Upper lobe of left lung (tissue), 6 donors: ENCODE measurements around the gene PPRC1. TPM values are rescaled to one million over a fixed set of nuclear protein-coding genes. Genes with fewer than 3 reads are reported as not detected.

Source experiments
- ATAC-seq, 2 donors: fragments of 200-7000 bp; cut with Tn5 transposase; one replicate each; pipeline ENCODE4 v1.9.1; 2022; ENCODE audit warnings: mild to moderate bottlenecking in 2 of 2, moderate library complexity in 2 of 2; ENCODE audit not compliant: low FRiP score in 2 of 2
- DNase-seq, 2 donors: peaks; one replicate each; pipeline ENCODE4 v3.0.0-alpha.2; 2019 to 2020
- H3K27ac ChIP-seq, 4 donors: fragments of 200-600 bp; sonication (generic); one replicate each; pipeline ENCODE4 v1.5.1; 2016 to 2019
- H3K27me3 ChIP-seq, 4 donors: fragments of 200-600 bp; sonication (generic); one replicate each; pipeline ENCODE4 v1.5.1; 2017 to 2019
- H3K36me3 ChIP-seq, 4 donors: fragments of 200-600 bp; sonication (generic); one replicate each; pipeline ENCODE4 v1.5.1; 2016 to 2019
- H3K4me1 ChIP-seq, 4 donors: fragments of 200-600 bp; sonication (generic); one replicate each; pipeline ENCODE4 v1.5.1; 2018 to 2019
- H3K4me3 ChIP-seq, 4 donors: fragments of 200-600 bp; sonication (generic); one replicate each; pipeline ENCODE4 v1.5.1; 2017 to 2019; ENCODE audit warnings: mild to moderate bottlenecking in 2 of 4, moderate library complexity in 1 of 4
- H3K9me3 ChIP-seq, 4 donors: fragments of 200-600 bp; sonication (generic); one replicate each; pipeline ENCODE4 v1.5.1; 2018 to 2019
- CTCF ChIP-seq, 6 experiments: fragments of 450-650 bp in 4 of 6; fragments of 200-600 bp in 2 of 6; sonication (generic) in 2 of 6; IDR thresholded peaks; one replicate each; pipeline ENCODE4 v1.5.1; 2016 to 2019; ENCODE audit warnings: antibody characterized with exemption in 6 of 6
- EP300 ChIP-seq, 4 donors: sonication (generic); formaldehyde crosslinking; IDR thresholded peaks; one replicate each; pipeline ENCODE4 v1.5.1; 2017; ENCODE audit warnings: antibody characterized with exemption in 4 of 4, control low read depth in 2 of 4
- POLR2A ChIP-seq, 4 donors: fragments of 450-650 bp; IDR thresholded peaks; one replicate each; pipeline ENCODE4 v1.5.1; 2016 to 2017; ENCODE audit warnings: antibody characterized with exemption in 4 of 4, mild to moderate bottlenecking in 2 of 4
- POLR2AphosphoS5 ChIP-seq, 2 donors: sonication (generic); formaldehyde crosslinking; IDR thresholded peaks; one replicate each; pipeline ENCODE4 v1.5.1; 2017; ENCODE audit warnings: antibody characterized with exemption in 2 of 2
- WGBS, 2 donors: methylation state at CpG; one replicate each; pipeline ENCODE4 v1.1.5; 2017 to 2018; 5-methylcytosine and 5-hydroxymethylcytosine counted together
- total RNA-seq, 6 donors: library from RNA; depleted of rRNA in 4 of 6; stranded (reverse); fragments of >200 nt in 4 of 6; gene quantifications; one replicate each; pipeline versions ENCODE4 v1.1.0 to v1.2.1, GENCODE V29; 2016 to 2021
- donor health status: DM: no; HTN: no; CAD: no; lungs with moderate emphysema.
- donor health status: DM: no; HTN: yes; CAD: no; lungs with severe emphysema.

The PPRC1 gene
- total RNA-seq, 6 donors from 2014 or later = 29.3 to 57.6 (median 40.3) TPM

- no peaks in the 10 kb centered on the region for H3K27me3 ChIP-seq
- peaks cover 3 to 10% (median 6%) of the 10 kb centered on the region in 4 donors for H3K4me1 ChIP-seq
- H3K27ac ChIP-seq = no peak overlapping the region
- ATAC-seq = no peak
- 57 to 74% methylated on average over 1 of the region's 1 CpG for WGBS, 2 donors
- H3K9me3 ChIP-seq = no peaks in the 10 kb centered on the region
- no peak overlapping the region for H3K4me3 ChIP-seq
- no peak for DNase-seq
- H3K36me3 ChIP-seq = peaks cover 8 to 15% (median 12%) of the 10 kb centered on the region in 4 donors
- no peak for TF ChIP-seq POLR2A (IDR thresholded peaks at IDR 0.05)
- TF ChIP-seq CTCF (IDR thresholded peaks at IDR 0.05) = no peak
- no peak for TF ChIP-seq POLR2AphosphoS5 (IDR thresholded peaks at IDR 0.05)
- TF ChIP-seq EP300 (IDR thresholded peaks at IDR 0.05) = no peak
Measured at GRCh38 chr10:102167861-102168260, 35.0 kb downstream of the PPRC1 start.

GRCh38 chr10:102170602-102171001 is 37.8 kb downstream of the PPRC1 start:
- H3K4me3 ChIP-seq = no peak overlapping the region
- H3K9me3 ChIP-seq = no peaks in the 10 kb centered on the region
- H3K4me1 ChIP-seq = peaks cover 3 to 10% (median 6%) of the 10 kb centered on the region in 4 donors
- H3K36me3 ChIP-seq = no peaks in the 10 kb centered on the region
- TF ChIP-seq POLR2AphosphoS5 (IDR thresholded peaks at IDR 0.05) (no peak), EP300 (IDR thresholded peaks at IDR 0.05) (no peak), POLR2A (IDR thresholded peaks at IDR 0.05) (no peak), CTCF (IDR thresholded peaks at IDR 0.05) (no peak)
- ATAC-seq (no peak), DNase-seq (no peak)
- no peaks in the 10 kb centered on the region for H3K27me3 ChIP-seq
- WGBS, 2 donors = 60 to 82% methylated on average over 3 of the region's 3 CpGs
- H3K27ac ChIP-seq = no peak overlapping the region

- no peak for TF ChIP-seq CTCF (IDR thresholded peaks at IDR 0.05)
- no peak for TF ChIP-seq POLR2AphosphoS5 (IDR thresholded peaks at IDR 0.05)
- no peak for TF ChIP-seq EP300 (IDR thresholded peaks at IDR 0.05)
- TF ChIP-seq POLR2A (IDR thresholded peaks at IDR 0.05) = no peak
- Histone ChIP-seq H3K36me3 (no peaks in the 10 kb centered on the region), H3K27ac (no peak overlapping the region), H3K9me3 (no peaks in the 10 kb centered on the region), H3K4me3 (no peak overlapping the region), H3K4me1 (peaks cover 3 to 10% (median 6%) of the 10 kb centered on the region in 4 donors), H3K27me3 (no peaks in the 10 kb centered on the region)
- DNase-seq = no peak
- ATAC-seq = no peak
- WGBS, 2 donors = 87 to 90% methylated on average over 8 of the region's 8 CpGs
Measured at GRCh38 chr10:102172288-102172687, 39.4 kb downstream of the PPRC1 start.

- 49 to 50% methylated on average over 4 of the region's 4 CpGs for WGBS, 2 donors
Measured at GRCh38 chr10:102175415-102175814, 42.6 kb downstream of the PPRC1 start.

More at GRCh38 chr10:102175415-102175814, 42.6 kb downstream of the PPRC1 start:
- no peaks in the 10 kb centered on the region for H3K4me1 ChIP-seq
- TF ChIP-seq POLR2AphosphoS5 (IDR thresholded peaks at IDR 0.05) (no peak), POLR2A (IDR thresholded peaks at IDR 0.05) (no peak), EP300 (IDR thresholded peaks at IDR 0.05) (no peak), CTCF (IDR thresholded peaks at IDR 0.05) (no peak)
- H3K36me3 ChIP-seq = no peaks in the 10 kb centered on the region
- ATAC-seq (no peak), DNase-seq (no peak)
- no peaks in the 10 kb centered on the region for H3K27me3 ChIP-seq
- H3K9me3 ChIP-seq = no peaks in the 10 kb centered on the region
- H3K27ac ChIP-seq = no peak overlapping the region
- H3K4me3 ChIP-seq = no peak overlapping the region
